ENCODE data around the gene SOS1. TPM values are rescaled to one million over a fixed set of nuclear protein-coding genes. Genes with fewer than 3 reads are reported as not detected.
A peak's percentile ranks its signal among the peaks of the same experiment; 100 is the strongest.

Gene SOS1
- total and polyA plus RNA-seq, 2 of the 13 experiments (the other 11 are each of a cell fraction or from before 2014, with no cell fraction given): 20.8 to 60.4 TPM

GRCh38 chr2:39123436-39123999, 2.7 kb upstream of the SOS1 start (continued):
- TF ChIP-seq ZXDC (CRISPR knock-in tag; IDR thresholded peaks at IDR 0.05) (0 out of 2 replicates have a peak, but pooled peaks have one; percentile 56), ZNF670 (CRISPR knock-in tag; IDR thresholded peaks at IDR 0.05; ENCODE audit: borderline replicate concordance) (peak; percentile 67; the same call in 1 of the 2 replicates), ZNF558 (CRISPR knock-in tag; IDR thresholded peaks at IDR 0.05; ENCODE audit: borderline replicate concordance) (0 out of 2 replicates have a peak, but pooled peaks have one; percentile 1), LCORL (IDR thresholded peaks at IDR 0.05) (no peak), LCORL (CRISPR knock-in tag; IDR thresholded peaks at IDR 0.05) (0 out of 2 replicates have a peak, but pooled peaks have one; percentile 25), ZMYM2 (CRISPR knock-in tag; IDR thresholded peaks at IDR 0.05) (peak; percentile 64), ZFP82 (CRISPR knock-in tag; IDR thresholded peaks at IDR 0.05; ENCODE audit: borderline replicate concordance) (peak; percentile 90; the same call in 1 of the 2 replicates), ZFP41 (CRISPR knock-in tag; IDR thresholded peaks at IDR 0.05; ENCODE audit: borderline replicate concordance) (0 out of 2 replicates have a peak, but pooled peaks have one; percentile 10), PRMT3 (CRISPR knock-in tag; IDR thresholded peaks at IDR 0.05; ENCODE audit: borderline replicate concordance, low read depth) (peak; percentile 34; the same call in 1 of the 2 replicates), AHDC1 (CRISPR knock-in tag; IDR thresholded peaks at IDR 0.05; ENCODE audit: borderline replicate concordance) (peak; percentile 75), ZBTB38 (CRISPR knock-in tag; IDR thresholded peaks at IDR 0.05) (peak; percentile 94)

All from HepG2 (cell line).